Aorta (tissue), 5 donors: ENCODE measurements around the gene LZTS2. TPM values are rescaled to one million over a fixed set of nuclear protein-coding genes. Genes with fewer than 3 reads are reported as not detected.

Experiments
- ATAC-seq: fragments of 200-7000 bp; cut with Tn5 transposase; one replicate; pipeline ENCODE4 v1.9.1; 2022; ENCODE audit warnings: moderate library complexity; ENCODE audit not compliant: low FRiP score
- DNase-seq, 2 donors: peaks; one replicate each; pipeline ENCODE4 v3.0.0-alpha.2; 2020
- H3K27ac ChIP-seq, 2 donors: one replicate each; pipeline ENCODE4 v1.5.1; 2013; ENCODE audit warnings: low read length in 2 of 2, mild to moderate bottlenecking in 2 of 2, moderate library complexity in 2 of 2, control low read depth in 1 of 2, inconsistent platforms in 1 of 2, low read depth in 1 of 2
- H3K27me3 ChIP-seq, 2 donors: one replicate each; pipeline ENCODE4 v1.6.1; 2013; ENCODE audit warnings: control low read depth in 1 of 2, low read length in 1 of 2, mild to moderate bottlenecking in 1 of 2, moderate library complexity in 1 of 2; ENCODE audit not compliant: insufficient read depth in 2 of 2, control insufficient read depth in 1 of 2
- H3K36me3 ChIP-seq, 2 donors: one replicate each; pipeline ENCODE4 v1.6.1; 2013; ENCODE audit warnings: control low read depth in 1 of 2, low read length in 1 of 2, mild to moderate bottlenecking in 1 of 2; ENCODE audit not compliant: insufficient read depth in 2 of 2, control insufficient read depth in 1 of 2
- H3K4me1 ChIP-seq, 2 donors: one replicate each; pipeline ENCODE4 v1.6.1; 2013; ENCODE audit warnings: low read length in 2 of 2, control low read depth in 1 of 2, mild to moderate bottlenecking in 1 of 2, moderate library complexity in 1 of 2; ENCODE audit not compliant: insufficient read depth in 2 of 2, control insufficient read depth in 1 of 2
- H3K4me3 ChIP-seq, 2 donors: one replicate each; pipeline ENCODE4 v1.5.1; 2013; ENCODE audit warnings: low read length in 2 of 2, control low read depth in 1 of 2, mild to moderate bottlenecking in 1 of 2
- H3K9me3 ChIP-seq: one replicate; pipeline ENCODE4 v1.6.1; 2013; ENCODE audit warnings: mild to moderate bottlenecking, low read length; ENCODE audit not compliant: control insufficient read depth
- WGBS, 2 donors: extraction: QIAGEN DNeasy Blood & Tissue Kit; methylation state at CpG; one replicate each; pipeline ENCODE4 v1.1.7; 2013; 5-methylcytosine and 5-hydroxymethylcytosine counted together
- intact Hi-C, 2 donors: fragments of 100-400 bp; cut with DNase I; formaldehyde crosslinking; loops; one replicate each; pipeline versions ENCODE4 v1.14.2 to v1.15.0; 2022
- polyA plus RNA-seq, 2 donors: library from polyadenylated mRNA; stranded (reverse); fragments of 200-250 nt; gene quantifications; one replicate each; pipeline ENCODE4 v1.2.3, GENCODE V29; 2013
- total RNA-seq, 2 donors: library from RNA; stranded (reverse); fragmentation: NEBNext Ultra II Directional; extraction: Animal tissue kit (Norgen Biotek cat#: 25700); gene quantifications; one replicate each; pipeline ENCODE4 v1.2.1, GENCODE V29; 2021
- donor health status: healthy with polysubstance abuse.
- donor health status: Bipolar disorder and iron deficiency.
- donor health status: DM: no; HTN: no; CAD: no.
- donor health status: DM: no; HTN: no; CAD: no.
- donor health status: DM: yes; HTN: yes; CAD: no.

The LZTS2 gene
- total and polyA plus RNA-seq, 4 donors: 38.3 to 108 (median 94.6) TPM

GRCh38 chr10:101007099-101007711 lies 7.6 kb downstream of the LZTS2 start:
- peak in 1 of 2 donors; percentile 65 for DNase-seq

GRCh38 chr10:101007915-101008822 lies 8.6 kb downstream of the LZTS2 start:
- intact Hi-C loops: no loop called here

More at GRCh38 chr10:101007099-101007711, 7.6 kb downstream of the LZTS2 start:
- Histone ChIP-seq H3K4me3 (no peak overlapping the region), H3K36me3 (peaks cover 0 to 5% of the 10 kb centered on the region in 2 donors), H3K4me1 (no peaks in the 10 kb centered on the region), H3K27me3 (no peaks in the 10 kb centered on the region), H3K27ac (no peak overlapping the region), H3K9me3 (no peaks in the 10 kb centered on the region)
- ATAC-seq: no peak
- intact Hi-C loops: no loop called here
- 39 to 45% methylated on average over 11 of the region's 11 CpGs for WGBS, 2 donors

DNA sequence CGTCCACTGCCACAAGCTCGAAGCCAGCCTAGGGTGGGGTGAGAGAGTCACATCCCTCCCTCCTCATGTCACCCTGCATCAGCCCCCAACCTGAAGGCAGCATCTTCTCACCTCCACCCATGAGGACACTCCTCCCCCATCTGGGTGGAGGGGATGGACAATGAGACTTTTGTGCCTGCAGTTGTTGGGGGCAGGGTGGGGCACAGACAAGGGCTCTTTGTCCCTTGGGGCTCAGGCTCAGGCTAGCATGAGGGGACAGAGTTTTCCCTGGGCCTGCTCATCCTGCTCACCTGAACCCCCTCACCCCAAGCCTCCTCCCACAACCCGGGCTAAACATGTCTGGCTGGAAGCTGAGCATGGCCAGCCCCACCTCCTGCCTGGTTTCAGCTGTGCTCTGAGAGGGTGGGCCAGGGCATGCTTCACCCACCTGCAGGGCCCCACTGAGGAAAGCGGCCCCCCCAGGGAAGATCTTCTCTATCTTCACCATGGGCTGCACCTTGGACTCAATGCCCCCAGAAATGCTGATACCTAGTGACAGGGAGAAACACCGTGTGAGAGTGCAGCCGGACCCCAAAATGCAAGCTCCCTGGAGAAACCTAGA lies 9.3 kb downstream of the LZTS2 start:
- H3K4me1 ChIP-seq: no peaks in the 10 kb centered on the region
- 70 to 77% methylated on average over 6 of the region's 6 CpGs for WGBS, 2 donors
- intact Hi-C loops: no loop called here
- no peaks in the 10 kb centered on the region for H3K9me3 ChIP-seq
- peaks cover 0 to 3% of the 10 kb centered on the region in 2 donors for H3K36me3 ChIP-seq
- H3K27me3 ChIP-seq: no peaks in the 10 kb centered on the region
- DNase-seq (no peak), ATAC-seq (no peak)
- no peak overlapping the region for H3K27ac ChIP-seq
- no peak overlapping the region for H3K4me3 ChIP-seq

More at GRCh38 chr10:101007915-101008822, 8.6 kb downstream of the LZTS2 start:
- DNase-seq: peak in 1 of 2 donors; percentile 71
- Histone ChIP-seq H3K9me3 (no peaks in the 10 kb centered on the region), H3K36me3 (peaks cover 0 to 5% of the 10 kb centered on the region in 2 donors), H3K4me1 (no peaks in the 10 kb centered on the region), H3K27ac (no peak overlapping the region), H3K4me3 (no peak overlapping the region), H3K27me3 (no peaks in the 10 kb centered on the region)
- ATAC-seq: no peak
- WGBS, 2 donors: 43 to 47% methylated on average over 13 of the region's 13 CpGs

DNA sequence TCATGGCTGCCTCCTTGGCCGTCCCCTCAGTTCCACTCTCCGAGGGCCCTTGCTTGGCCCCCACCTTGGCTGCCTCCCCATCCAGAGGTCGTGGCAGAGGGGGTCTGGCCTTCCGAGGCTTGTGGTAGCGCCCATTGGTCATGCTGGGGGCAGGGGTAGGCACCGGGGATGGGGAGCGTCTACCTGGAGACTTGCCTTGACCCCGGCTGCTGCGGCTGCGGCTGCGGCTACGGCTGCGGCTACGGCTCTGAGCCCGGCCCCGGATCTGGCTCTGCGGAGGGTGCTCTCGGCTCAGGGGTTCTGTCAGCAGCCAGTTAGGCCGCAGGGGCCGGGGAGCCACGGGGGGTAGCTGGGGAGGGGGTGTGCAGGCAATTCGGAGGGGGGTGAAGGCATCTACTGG lies 10.7 kb downstream of the LZTS2 start:
- intact Hi-C loops: no loop called here
- ATAC-seq: no peak
- H3K4me3 ChIP-seq: no peak overlapping the region
- no peaks in the 10 kb centered on the region for H3K27me3 ChIP-seq
- H3K4me1 ChIP-seq: no peaks in the 10 kb centered on the region
- H3K27ac ChIP-seq: no peak overlapping the region
- H3K36me3 ChIP-seq: peaks cover 0 to 3% of the 10 kb centered on the region in 2 donors
- DNase-seq: no peak
- 92 to 94% methylated on average over 22 of the region's 22 CpGs for WGBS, 2 donors
- no peaks in the 10 kb centered on the region for H3K9me3 ChIP-seq

DNA sequence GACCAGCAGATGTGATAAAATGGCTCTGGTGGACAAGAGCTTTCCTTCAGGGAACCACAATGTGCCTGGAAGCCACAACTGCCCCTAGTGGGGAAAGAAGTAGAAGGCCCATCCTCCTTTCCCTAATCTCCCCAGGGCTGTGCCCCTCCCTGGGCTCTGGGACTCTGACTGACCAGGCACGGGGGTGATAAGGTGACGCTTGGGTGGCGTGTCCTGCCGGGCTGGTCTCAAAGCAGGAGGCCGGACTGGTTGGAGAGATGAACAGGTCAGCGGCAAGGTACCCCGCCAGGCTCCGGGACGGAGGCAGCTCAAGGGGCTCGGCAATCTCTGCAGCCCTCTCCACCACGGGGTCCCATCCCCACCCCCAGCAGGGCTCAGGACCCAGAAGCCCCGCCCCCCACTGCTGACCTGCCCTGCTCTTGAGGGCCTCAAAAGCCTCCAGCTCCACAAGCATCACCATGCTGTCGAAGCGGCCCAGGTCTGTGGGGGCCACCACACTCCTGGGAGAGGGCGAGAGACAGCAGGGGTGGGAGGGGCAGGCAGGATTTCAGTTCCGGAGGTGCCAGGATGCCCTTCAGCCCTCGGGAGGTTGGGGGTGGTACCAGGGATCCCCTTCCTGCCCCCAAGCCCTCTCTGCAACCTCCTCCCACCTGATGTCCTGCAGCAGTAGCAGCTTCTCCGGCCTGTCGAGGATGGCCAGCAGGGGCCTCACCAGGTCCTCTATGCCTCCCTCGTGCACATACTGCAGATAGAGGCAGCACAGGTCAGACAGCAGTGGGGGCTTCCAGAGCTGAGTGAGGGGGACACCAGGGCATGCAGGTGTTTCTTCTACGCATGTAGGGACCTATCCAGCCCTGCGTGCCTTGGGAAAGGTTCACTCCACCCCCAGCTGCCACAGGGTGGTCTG lies 12.2 kb downstream of the LZTS2 start:
- Histone ChIP-seq H3K4me1 (no peaks in the 10 kb centered on the region), H3K9me3 (no peaks in the 10 kb centered on the region), H3K36me3 (no peaks in the 10 kb centered on the region), H3K27ac (no peak overlapping the region), H3K27me3 (no peaks in the 10 kb centered on the region), H3K4me3 (no peak overlapping the region)
- WGBS, 2 donors: 63 to 66% methylated on average over 21 to 22 of the region's 22 CpGs
- intact Hi-C loops: loop anchor here in 1 of 2 donors (2.0 kb wide), 1 partner anchor 13 kb away; the partner anchor contains the start of gene LZTS2
- DNase-seq (peak in 1 of 2 donors; percentile 70), ATAC-seq (no peak)

DNA sequence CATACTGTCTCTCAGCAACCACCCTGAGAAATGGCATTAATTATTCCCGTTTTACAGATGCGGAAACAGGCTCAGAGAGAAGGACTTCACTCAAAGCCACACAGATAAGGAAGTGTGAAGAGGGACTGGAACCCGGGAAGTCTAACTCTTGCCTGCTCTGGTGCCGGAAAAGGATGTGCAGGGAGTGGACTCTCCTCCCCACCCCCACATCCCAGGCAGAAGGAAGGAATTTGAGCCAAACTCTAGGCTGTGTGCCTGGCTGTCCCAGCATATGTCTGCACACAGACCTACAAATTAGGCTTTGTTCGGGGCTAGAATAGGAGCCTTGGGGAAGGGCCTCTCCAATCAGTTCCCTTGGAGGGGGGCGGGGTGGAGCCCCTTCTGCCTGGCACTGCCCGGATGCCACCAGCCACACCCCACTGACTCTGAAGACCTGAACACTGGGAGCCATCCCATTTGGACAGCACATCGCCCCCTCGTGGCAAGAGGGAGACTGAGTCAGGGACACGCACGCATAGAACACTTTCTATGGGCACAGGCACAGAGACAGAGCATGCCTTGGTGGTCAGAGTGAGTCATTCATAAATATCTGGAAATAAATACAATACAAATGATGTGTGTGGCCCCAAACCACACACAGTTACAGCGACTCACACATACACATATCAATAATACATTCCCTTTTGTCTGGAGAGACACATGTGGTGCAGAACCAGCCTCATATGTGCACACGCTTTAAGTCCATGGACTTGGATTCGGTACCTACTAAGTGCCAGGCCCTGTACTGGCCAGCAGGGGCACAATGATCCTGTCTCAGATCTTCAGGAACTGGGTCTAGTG lies 13.1 kb downstream of the LZTS2 start:
- WGBS, 2 donors: 19 to 22% methylated on average over 13 to 14 of the region's 14 CpGs
- ATAC-seq: peak; percentile 90
- H3K36me3 ChIP-seq: no peaks in the 10 kb centered on the region
- H3K4me1 ChIP-seq: no peaks in the 10 kb centered on the region
- no peak overlapping the region for H3K4me3 ChIP-seq
- H3K9me3 ChIP-seq: no peaks in the 10 kb centered on the region
- H3K27me3 ChIP-seq: no peaks in the 10 kb centered on the region
- DNase-seq: peak; percentile 94 to 96
- H3K27ac ChIP-seq: no peak overlapping the region
- intact Hi-C loops: loop anchor here in 1 of 2 donors (2.0 kb wide), 1 partner anchor 14 kb away; the partner anchor contains the start of gene LZTS2

DNA sequence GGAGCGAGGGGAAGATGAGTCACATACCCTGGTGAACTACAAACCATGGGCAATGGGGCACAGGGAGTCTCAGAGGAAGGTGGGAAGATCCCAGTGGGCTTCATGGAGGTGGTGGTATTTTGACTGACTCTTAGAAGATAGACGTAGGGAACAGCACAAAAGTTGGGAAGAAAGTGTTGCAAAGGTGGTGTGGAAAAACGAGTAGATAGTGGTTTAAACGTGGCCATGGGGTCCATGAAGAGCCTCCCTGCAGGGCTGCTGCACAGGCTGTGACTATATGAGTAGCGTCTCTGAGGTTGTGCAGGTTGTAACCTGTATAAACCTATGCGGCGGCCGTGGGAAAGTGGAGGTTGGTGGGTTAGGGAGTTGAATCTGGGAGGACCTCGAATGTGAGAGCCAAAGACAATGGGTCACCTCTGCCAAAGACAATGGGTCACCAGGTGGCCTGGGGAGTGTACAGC lies 13.8 kb downstream of the LZTS2 start:
- 50 to 52% methylated on average over 9 of the region's 9 CpGs for WGBS, 2 donors
- ATAC-seq (no peak), DNase-seq (no peak)
- H3K27ac ChIP-seq: no peak overlapping the region
- no peaks in the 10 kb centered on the region for H3K27me3 ChIP-seq
- no peaks in the 10 kb centered on the region for H3K9me3 ChIP-seq
- no peaks in the 10 kb centered on the region for H3K36me3 ChIP-seq
- H3K4me3 ChIP-seq: no peak overlapping the region
- intact Hi-C loops: loop anchor here in 1 of 2 donors (2.0 kb wide), 1 partner anchor 15 kb away; the partner anchor contains the start of gene LZTS2
- no peaks in the 10 kb centered on the region for H3K4me1 ChIP-seq
